Tibial nerve (tissue), 3 donors: ENCODE data around the gene ZNF287.

Experiments used
- CTCF ChIP-seq, 5 experiments: fragments of 200-600 bp in 3 of 5; fragments of 450-650 bp in 2 of 5; sonication (generic) in 3 of 5; IDR thresholded peaks; one replicate each; pipeline ENCODE4 v1.5.1; 2016 to 2019; ENCODE audit warnings: antibody characterized with exemption in 5 of 5, mild to moderate bottlenecking in 3 of 5, moderate library complexity in 2 of 5
- POLR2A ChIP-seq, 2 donors: fragments of 450-650 bp; IDR thresholded peaks; one replicate each; pipeline ENCODE4 v1.6.1; 2017; ENCODE audit warnings: antibody characterized with exemption in 2 of 2, mild to moderate bottlenecking in 2 of 2, moderate library complexity in 2 of 2

GRCh38 chr17:16617481-16618060 is 48.6 kb upstream of the ZNF287 start:
- no peak for TF ChIP-seq POLR2A (IDR thresholded peaks at IDR 0.05)
- no peak for TF ChIP-seq CTCF (IDR thresholded peaks at IDR 0.05)
